Astrocyte (in vitro differentiated cells and primary cell): Measurements from ENCODE around the gene TMEM80. TPM values are rescaled to one million over a fixed set of nuclear protein-coding genes. Genes with fewer than 3 reads are reported as not detected.

Source experiments
- DNase-seq: peaks from one replicate; pipeline ENCODE4 v3.0.0-alpha.2; 2010; ENCODE audit warnings: low read depth
- FAIRE-seq: peaks from 2 replicates; lab custom pipeline; 2011; peaks lifted over from hg19 to GRCh38; lab: Jason Lieb, UNC
- H2AFZ ChIP-seq: 2 replicates; pipeline ENCODE4 v1.6.0; 2012; ENCODE audit warnings: low read depth, low read length, inconsistent platforms
- H3K27ac ChIP-seq: 2 replicates; pipeline ENCODE4 v1.5.1; 2011; ENCODE audit warnings: low read depth, low read length, inconsistent platforms
- H3K27me3 ChIP-seq: 2 replicates; pipeline ENCODE4 v1.6.0; 2011; ENCODE audit warnings: low read length, inconsistent platforms; ENCODE audit not compliant: insufficient read depth
- H3K36me3 ChIP-seq: 2 replicates; pipeline ENCODE4 v1.5.1; 2011; ENCODE audit warnings: low read length, inconsistent platforms; ENCODE audit not compliant: insufficient read depth
- H3K4me1 ChIP-seq: 2 replicates; pipeline ENCODE4 v1.5.1; 2011; ENCODE audit warnings: low read length, inconsistent platforms; ENCODE audit not compliant: insufficient read depth
- H3K4me2 ChIP-seq: 2 replicates; pipeline ENCODE4 v1.6.0; 2012; ENCODE audit warnings: low read length, inconsistent platforms
- H3K4me3 ChIP-seq: 2 replicates; pipeline ENCODE4 v1.5.1; 2011; ENCODE audit warnings: low read depth, mild to moderate bottlenecking, low read length, inconsistent platforms; ENCODE audit not compliant: insufficient read depth
- H3K79me2 ChIP-seq: 2 replicates; pipeline ENCODE4 v1.6.0; 2012; ENCODE audit warnings: mild to moderate bottlenecking, low read length, inconsistent platforms; ENCODE audit not compliant: insufficient read depth
- H3K9ac ChIP-seq: 2 replicates; pipeline ENCODE4 v1.6.0; 2012; ENCODE audit warnings: mild to moderate bottlenecking, low read length, inconsistent platforms
- H3K9me3 ChIP-seq: 2 replicates; pipeline ENCODE4 v1.5.1; 2012; ENCODE audit warnings: low read depth, mild to moderate bottlenecking, low read length, inconsistent platforms; ENCODE audit not compliant: insufficient read depth
- H4K20me1 ChIP-seq: 2 replicates; pipeline ENCODE4 v1.6.0; 2012; ENCODE audit warnings: low read length, inconsistent platforms; ENCODE audit not compliant: insufficient read depth
- H3K27ac Mint-ChIP-seq: one replicate; pipeline ENCODE4 v1.8.0; 2021; ENCODE audit warnings: mild to moderate bottlenecking, mixed read lengths; ENCODE audit not compliant: unreplicated experiment
- H3K27me3 Mint-ChIP-seq: one replicate; pipeline ENCODE4 v1.8.0; 2021; ENCODE audit warnings: low read depth, mixed read lengths; ENCODE audit not compliant: unreplicated experiment
- H3K36me3 Mint-ChIP-seq: one replicate; pipeline ENCODE4 v1.8.0; 2021; ENCODE audit warnings: low read depth, mixed read lengths; ENCODE audit not compliant: unreplicated experiment
- H3K4me1 Mint-ChIP-seq: one replicate; pipeline ENCODE4 v1.8.0; 2021; ENCODE audit warnings: low read depth, mixed read lengths; ENCODE audit not compliant: unreplicated experiment
- H3K4me3 Mint-ChIP-seq: one replicate; pipeline ENCODE4 v1.8.0; 2021; ENCODE audit warnings: mild to moderate bottlenecking, moderate library complexity, mixed read lengths; ENCODE audit not compliant: unreplicated experiment
- H3K9me3 Mint-ChIP-seq: one replicate; pipeline ENCODE4 v1.8.0; 2021; ENCODE audit warnings: mild to moderate bottlenecking, mixed read lengths; ENCODE audit not compliant: unreplicated experiment
- EZH2 ChIP-seq: IDR thresholded peaks from 2 replicates; pipeline ENCODE4 v1.6.1; 2012; ENCODE audit warnings: mild to moderate bottlenecking, low read length, inconsistent platforms; ENCODE audit not compliant: insufficient read depth
- total RNA-seq: library from RNA; stranded (reverse); gene quantifications from 2 replicates; pipeline ENCODE4 v1.2.1, GENCODE V29; 2021
- TF ChIP-seq, protein P1 (sequence below): IDR thresholded peaks from 2 replicates; pipeline ENCODE4 v1.5.1; 2011; ENCODE audit warnings: low read depth, mild to moderate bottlenecking, inconsistent platforms, low read length, moderate library complexity; ENCODE audit not compliant: insufficient read depth

TMEM80 gene
- total RNA-seq, 1 donor from 2014 or later = 16.1 TPM

DNA sequence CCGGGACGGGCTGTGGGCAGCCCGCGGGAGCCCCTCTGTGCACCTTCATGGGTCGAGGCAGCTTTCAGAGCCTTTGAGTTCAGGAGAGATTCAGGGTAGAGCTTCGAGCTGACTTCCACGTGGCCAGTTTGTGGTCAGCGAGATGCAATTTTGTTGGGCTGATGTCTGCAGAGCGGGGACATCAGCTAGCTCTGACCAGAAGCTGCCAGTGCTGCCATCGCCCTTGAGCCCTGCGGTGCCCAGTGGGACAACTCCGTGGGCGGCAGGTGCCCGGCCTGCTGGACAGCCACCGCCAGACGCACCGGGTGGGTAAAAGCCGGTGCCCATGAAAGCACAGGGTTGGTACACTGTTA lies 52.4 kb downstream of the TMEM80 start:
- Mint-ChIP-seq H3K4me1 (peaks cover 10% of the 10 kb centered on the region), H3K36me3 (no peaks in the 10 kb centered on the region), H3K27ac (peak overlapping the region; percentile 90), H3K9me3 (no peaks in the 10 kb centered on the region), H3K27me3 (no peaks in the 10 kb centered on the region), H3K4me3 (peak overlapping the region; percentile 93)
- FAIRE-seq (no peak), DNase-seq (no peak)
- H3K9me3 ChIP-seq = no peaks in the 10 kb centered on the region
- H3K27ac ChIP-seq = peak overlapping the region; percentile 61
- peak overlapping the region; percentile 93 for H3K9ac ChIP-seq
- peak overlapping the region; percentile 92 for H3K4me2 ChIP-seq
- peaks cover 53% of the 10 kb centered on the region for H3K79me2 ChIP-seq
- peak overlapping the region; percentile 76 for H3K4me3 ChIP-seq
- no peak for TF ChIP-seq EZH2
- TF ChIP-seq, protein P1, sequence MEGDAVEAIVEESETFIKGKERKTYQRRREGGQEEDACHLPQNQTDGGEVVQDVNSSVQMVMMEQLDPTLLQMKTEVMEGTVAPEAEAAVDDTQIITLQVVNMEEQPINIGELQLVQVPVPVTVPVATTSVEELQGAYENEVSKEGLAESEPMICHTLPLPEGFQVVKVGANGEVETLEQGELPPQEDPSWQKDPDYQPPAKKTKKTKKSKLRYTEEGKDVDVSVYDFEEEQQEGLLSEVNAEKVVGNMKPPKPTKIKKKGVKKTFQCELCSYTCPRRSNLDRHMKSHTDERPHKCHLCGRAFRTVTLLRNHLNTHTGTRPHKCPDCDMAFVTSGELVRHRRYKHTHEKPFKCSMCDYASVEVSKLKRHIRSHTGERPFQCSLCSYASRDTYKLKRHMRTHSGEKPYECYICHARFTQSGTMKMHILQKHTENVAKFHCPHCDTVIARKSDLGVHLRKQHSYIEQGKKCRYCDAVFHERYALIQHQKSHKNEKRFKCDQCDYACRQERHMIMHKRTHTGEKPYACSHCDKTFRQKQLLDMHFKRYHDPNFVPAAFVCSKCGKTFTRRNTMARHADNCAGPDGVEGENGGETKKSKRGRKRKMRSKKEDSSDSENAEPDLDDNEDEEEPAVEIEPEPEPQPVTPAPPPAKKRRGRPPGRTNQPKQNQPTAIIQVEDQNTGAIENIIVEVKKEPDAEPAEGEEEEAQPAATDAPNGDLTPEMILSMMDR = no peak
- H3K4me1 ChIP-seq = peaks cover 15% of the 10 kb centered on the region
- no peaks in the 10 kb centered on the region for H3K27me3 ChIP-seq
- peak overlapping the region; percentile 84 for H2AFZ ChIP-seq
- H4K20me1 ChIP-seq = peaks cover 37% of the 10 kb centered on the region
- H3K36me3 ChIP-seq = peaks cover 5% of the 10 kb centered on the region

DNA sequence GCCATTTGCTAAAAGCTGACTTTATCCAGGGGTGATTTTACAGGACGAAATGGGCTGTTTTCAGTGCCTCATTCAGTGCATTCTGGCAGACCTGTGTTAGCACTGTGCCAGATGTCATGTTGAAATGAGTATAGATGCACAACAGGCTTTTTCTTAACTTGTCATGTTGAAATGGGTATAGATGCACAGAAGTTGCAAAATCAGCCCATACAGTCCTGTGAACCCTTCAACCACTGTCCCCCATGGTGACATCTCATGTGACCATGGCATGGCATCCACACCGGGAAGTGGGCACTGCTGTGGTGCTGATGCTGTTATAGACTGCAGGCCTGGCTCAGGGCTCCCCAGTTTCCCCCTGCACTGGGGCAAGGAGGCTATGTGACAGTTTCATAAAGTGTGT lies 54.1 kb downstream of the TMEM80 start:
- peak overlapping the region; percentile 34 for H3K4me3 Mint-ChIP-seq
- H3K4me2 ChIP-seq = peak overlapping the region; percentile 6
- H3K27ac Mint-ChIP-seq = no peak overlapping the region
- H3K4me1 Mint-ChIP-seq = peaks cover 10% of the 10 kb centered on the region
- H3K4me1 ChIP-seq = peaks cover 15% of the 10 kb centered on the region
- peaks cover 68% of the 10 kb centered on the region for H3K79me2 ChIP-seq
- no peak overlapping the region for H3K9ac ChIP-seq
- H3K9me3 Mint-ChIP-seq = no peaks in the 10 kb centered on the region
- no peak for DNase-seq
- no peak overlapping the region for H3K27ac ChIP-seq
- H3K27me3 ChIP-seq = no peaks in the 10 kb centered on the region
- no peak overlapping the region for H2AFZ ChIP-seq
- no peaks in the 10 kb centered on the region for H3K36me3 Mint-ChIP-seq
- FAIRE-seq = no peak
- no peaks in the 10 kb centered on the region for H3K27me3 Mint-ChIP-seq
- peaks cover 5% of the 10 kb centered on the region for H3K36me3 ChIP-seq
- TF ChIP-seq, protein P1 = no peak
- no peak for TF ChIP-seq EZH2
- no peaks in the 10 kb centered on the region for H3K9me3 ChIP-seq
- no peak overlapping the region for H3K4me3 ChIP-seq
- H4K20me1 ChIP-seq = peaks cover 51% of the 10 kb centered on the region

Other genes starting within 250 kb of the TMEM80 start
- 40.3 and 47.3 TPM in 2 replicates for gene PTDSS2, start 245.5 kb upstream of the TMEM80 start, total RNA-seq
- gene RNH1, start 188.6 kb upstream of the TMEM80 start, total RNA-seq = 117 and 130 TPM in 2 replicates
- gene HRAS, start 160.2 kb upstream of the TMEM80 start, total RNA-seq = 78.5 and 84.2 TPM in 2 replicates
- gene LRRC56, start 158.3 kb upstream of the TMEM80 start, total RNA-seq = 0.82 and 1.8 TPM in 2 replicates
- gene LMNTD2, start 135.1 kb upstream of the TMEM80 start, total RNA-seq = 2.5 and 2.8 TPM in 2 replicates
- 31.1 and 32.3 TPM in 2 replicates for gene RASSF7, start 134.8 kb upstream of the TMEM80 start, total RNA-seq
- gene PHRF1, start 119.3 kb upstream of the TMEM80 start, total RNA-seq = 38.0 and 38.3 TPM in 2 replicates
- gene IRF7, start 79.9 kb upstream of the TMEM80 start, total RNA-seq = 75.4 and 80.6 TPM in 2 replicates
- 0.12 TPM in 1 of 2 replicates, not detected in the other for gene CDHR5, start 70.9 kb upstream of the TMEM80 start, total RNA-seq
- 2.0 and 4.0 TPM in 2 replicates for gene SCT, start 68.6 kb upstream of the TMEM80 start, total RNA-seq
- gene DRD4, start 58.5 kb upstream of the TMEM80 start, total RNA-seq = 9.9 and 12.0 TPM in 2 replicates
- 44.1 and 48.9 TPM in 2 replicates for gene DEAF1, start 594 bp upstream of the TMEM80 start, total RNA-seq
- 103 and 129 TPM in 2 replicates for gene EPS8L2, start 10.4 kb downstream of the TMEM80 start, total RNA-seq
- 150 and 155 TPM in 2 replicates for gene TALDO1, start 51.6 kb downstream of the TMEM80 start, total RNA-seq
- gene GATD1, start 81.7 kb downstream of the TMEM80 start, total RNA-seq = 51.9 and 60.0 TPM in 2 replicates
- gene CEND1, start 94.3 kb downstream of the TMEM80 start, total RNA-seq = 0.59 and 0.62 TPM in 2 replicates
- 20.5 and 21.4 TPM in 2 replicates for gene SLC25A22, start 102.5 kb downstream of the TMEM80 start, total RNA-seq
- 22.2 and 26.8 TPM in 2 replicates for gene PIDD1, start 109.4 kb downstream of the TMEM80 start, total RNA-seq
- gene RPLP2, start 114.2 kb downstream of the TMEM80 start, total RNA-seq = 1,592 and 1,666 TPM in 2 replicates
- gene PNPLA2, start 123.1 kb downstream of the TMEM80 start, total RNA-seq = 46.8 and 50.8 TPM in 2 replicates
- 2.6 TPM in 2 replicates for gene CRACR2B, start 132.1 kb downstream of the TMEM80 start, total RNA-seq
- 414 and 421 TPM in 2 replicates for gene CD151, start 137.1 kb downstream of the TMEM80 start, total RNA-seq
- 194 and 212 TPM in 2 replicates for gene POLR2L, start 146.7 kb downstream of the TMEM80 start, total RNA-seq
- gene TSPAN4, start 147.0 kb downstream of the TMEM80 start, total RNA-seq = 69.5 and 75.5 TPM in 2 replicates
- 72.6 and 74.6 TPM in 2 replicates for gene CHID1, start 215.0 kb downstream of the TMEM80 start, total RNA-seq
- gene AP2A2, start 230.1 kb downstream of the TMEM80 start, total RNA-seq = 105 and 110 TPM in 2 replicates